Esophagus squamous epithelium (tissue), 4 donors: ENCODE measurements around the gene ME2.

Experiments
- CTCF ChIP-seq, 6 experiments: fragments of 450-650 bp in 4 of 6; fragments of 200-600 bp in 2 of 6; sonication (generic) in 2 of 6; IDR thresholded peaks; one replicate each; pipeline ENCODE4 v1.5.1; 2016 to 2019; ENCODE audit warnings: antibody characterized with exemption in 6 of 6, mild to moderate bottlenecking in 4 of 6, moderate library complexity in 4 of 6
- POLR2A ChIP-seq, 4 donors: fragments of 450-650 bp; IDR thresholded peaks; one replicate each; pipeline ENCODE4 v1.6.1; 2017; ENCODE audit warnings: antibody characterized with exemption in 4 of 4, mild to moderate bottlenecking in 4 of 4, moderate library complexity in 3 of 4

GRCh38 chr18:50949185-50949584 lies 70.3 kb downstream of the ME2 start:
- TF ChIP-seq CTCF (IDR thresholded peaks at IDR 0.05) (no peak), POLR2A (IDR thresholded peaks at IDR 0.05) (no peak)
